HG02678 (cell line): ENCODE data around the gene FDPS.
A peak's percentile ranks its signal among the peaks of the same experiment; 100 is the strongest.

Experiments
- ATAC-seq: cut with Tn5 transposase; IDR thresholded peaks from one replicate; pipeline ENCODE4 v1.9.1; 2021; ENCODE audit warnings: mild to moderate bottlenecking, moderate library complexity; ENCODE audit not compliant: unreplicated experiment

Gene FDPS

GRCh38 chr1:155308493-155309422, at the start of gene FDPS:
Gene FDPS (plus strand): TSS chr1:155308866. CDS start chr1:155309790, 924 bp downstream.
- ATAC-seq: peak; percentile 93

- no peak for ATAC-seq
These were observed 48.4 kb upstream of the FDPS start for GRCh38 chr1:155260276-155260675.

DNA sequence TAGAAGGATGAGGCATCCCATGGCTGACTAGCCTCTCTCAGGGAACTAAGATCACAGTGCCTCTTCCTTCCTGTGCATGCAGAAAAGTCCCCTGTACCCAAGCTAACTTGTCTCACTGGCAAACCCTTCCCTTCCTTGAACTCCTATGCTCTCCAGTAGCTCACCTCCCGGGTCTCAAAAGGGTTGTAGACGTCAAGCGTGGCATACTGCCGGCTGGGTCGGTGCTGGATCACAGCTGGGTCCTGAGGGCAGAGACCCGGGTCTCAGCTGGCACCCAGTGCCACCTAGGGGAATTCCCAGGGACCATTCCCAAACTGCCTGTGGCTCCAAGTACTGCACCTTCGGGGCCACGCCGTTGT, 47.2 kb upstream of the FDPS start:
- ATAC-seq: peak; percentile 2

DNA sequence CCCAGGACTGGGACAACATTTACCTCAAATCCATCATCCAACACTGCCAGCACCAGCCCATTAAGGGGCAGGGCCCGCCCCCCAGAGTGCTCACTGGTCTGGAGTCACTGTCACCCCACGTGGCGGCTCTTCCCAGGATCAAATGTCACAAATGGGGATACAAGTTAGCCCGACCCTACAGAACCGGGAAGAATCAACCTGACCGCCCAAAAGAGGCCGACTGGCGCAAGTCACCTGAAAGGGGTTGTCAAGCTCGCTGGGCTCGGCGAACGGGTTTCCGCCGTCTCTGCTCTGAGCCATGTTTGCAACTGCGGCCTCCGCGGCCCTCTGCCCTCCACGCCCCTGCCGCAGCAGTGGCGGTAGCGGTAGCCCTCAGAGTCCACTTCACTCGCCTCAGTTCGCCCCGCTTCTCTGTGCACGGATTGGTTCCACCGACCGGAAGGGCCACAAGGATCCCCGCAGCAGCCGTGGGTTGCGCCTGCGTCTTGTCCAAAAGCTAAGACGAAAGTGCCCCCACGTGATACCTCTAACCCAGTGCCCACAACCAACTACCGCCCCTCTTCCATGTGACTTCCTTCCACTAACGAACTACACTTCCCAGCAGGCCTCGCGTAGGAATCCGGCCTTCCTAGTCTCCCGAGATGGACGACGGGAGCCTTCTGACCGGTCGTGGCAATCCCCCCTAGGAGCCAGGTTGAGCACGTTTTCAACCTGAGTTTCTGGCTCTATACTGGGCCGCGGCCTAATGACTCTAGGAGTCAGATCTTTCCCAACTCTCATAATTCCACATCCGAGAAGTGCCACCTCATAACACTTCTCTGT, 46.6 kb upstream of the FDPS start, which contains the start of gene SCAMP3:
Gene SCAMP3 (minus strand): TSS at position 509 of the 822 bp plus-strand sequence. CDS start 209 bp downstream, at position 300.
- ATAC-seq: peak; percentile 95

- no peak for ATAC-seq
These were observed 45.6 kb upstream of the FDPS start for GRCh38 chr1:155263067-155263466.

DNA sequence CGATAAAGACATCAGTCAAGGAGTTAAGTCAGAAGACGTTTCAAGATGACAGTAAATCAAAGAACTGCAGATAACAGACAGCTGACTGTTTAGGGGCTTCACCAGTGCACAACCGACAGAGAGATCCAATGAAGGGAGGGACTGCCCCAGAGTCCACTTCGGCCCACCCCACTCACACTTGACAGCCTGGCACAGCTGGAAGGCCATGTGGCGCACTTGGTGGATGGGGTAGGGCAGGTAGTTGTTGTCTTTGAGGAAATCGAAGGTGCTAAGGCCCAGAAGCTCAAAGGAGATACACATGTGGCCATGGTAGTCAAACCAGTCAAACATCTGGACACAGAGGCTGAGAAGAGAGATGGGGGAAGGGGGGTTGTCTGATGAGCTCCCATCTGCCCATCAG, 42.1 kb upstream of the FDPS start:
- ATAC-seq: no peak

- ATAC-seq: no peak
These were observed 41.3 kb upstream of the FDPS start for GRCh38 chr1:155267373-155267772.

DNA sequence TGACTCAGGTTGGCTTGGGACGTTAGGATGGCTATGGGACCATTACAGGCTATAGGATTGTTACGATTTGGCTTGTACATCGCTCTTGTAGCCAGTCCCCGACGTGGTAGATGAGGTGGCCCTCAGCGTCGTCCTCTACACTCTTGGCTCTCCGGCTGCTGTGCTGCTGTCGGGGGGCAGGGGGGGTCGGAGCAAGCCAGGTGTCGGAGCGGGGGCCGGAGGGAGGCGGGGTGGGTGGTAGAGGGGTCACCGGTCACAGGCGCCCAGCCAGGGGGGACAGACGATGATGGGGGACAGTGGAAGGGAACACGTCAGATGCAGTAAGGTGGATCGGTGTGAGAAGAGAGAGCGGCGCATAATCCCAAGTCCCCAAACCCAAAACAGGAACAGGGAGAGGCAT, 40.0 kb upstream of the FDPS start:
- no peak for ATAC-seq

DNA sequence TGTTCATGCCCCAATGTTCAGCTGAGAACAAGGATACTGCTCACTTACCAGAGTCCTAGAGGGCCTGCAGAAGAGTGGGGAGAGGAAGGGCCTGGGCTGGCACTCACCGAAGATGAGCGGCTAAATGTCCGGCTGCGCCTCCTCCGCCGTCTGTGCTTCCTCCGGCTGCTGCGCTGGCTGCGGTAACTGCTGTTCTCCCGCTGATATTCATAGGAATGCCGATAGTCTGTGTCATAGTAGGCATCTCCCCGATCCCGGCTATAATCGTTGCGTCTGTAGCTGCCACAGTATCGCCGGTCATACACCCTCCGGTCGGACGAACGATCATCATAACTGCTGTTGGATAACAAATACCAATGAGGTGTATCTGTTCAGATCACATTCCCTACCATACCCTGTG, 39.3 kb upstream of the FDPS start:
- no peak for ATAC-seq

GRCh38 chr1:155272466-155273342, 36.0 kb upstream of the FDPS start:
- peak; percentile 36 for ATAC-seq

DNA sequence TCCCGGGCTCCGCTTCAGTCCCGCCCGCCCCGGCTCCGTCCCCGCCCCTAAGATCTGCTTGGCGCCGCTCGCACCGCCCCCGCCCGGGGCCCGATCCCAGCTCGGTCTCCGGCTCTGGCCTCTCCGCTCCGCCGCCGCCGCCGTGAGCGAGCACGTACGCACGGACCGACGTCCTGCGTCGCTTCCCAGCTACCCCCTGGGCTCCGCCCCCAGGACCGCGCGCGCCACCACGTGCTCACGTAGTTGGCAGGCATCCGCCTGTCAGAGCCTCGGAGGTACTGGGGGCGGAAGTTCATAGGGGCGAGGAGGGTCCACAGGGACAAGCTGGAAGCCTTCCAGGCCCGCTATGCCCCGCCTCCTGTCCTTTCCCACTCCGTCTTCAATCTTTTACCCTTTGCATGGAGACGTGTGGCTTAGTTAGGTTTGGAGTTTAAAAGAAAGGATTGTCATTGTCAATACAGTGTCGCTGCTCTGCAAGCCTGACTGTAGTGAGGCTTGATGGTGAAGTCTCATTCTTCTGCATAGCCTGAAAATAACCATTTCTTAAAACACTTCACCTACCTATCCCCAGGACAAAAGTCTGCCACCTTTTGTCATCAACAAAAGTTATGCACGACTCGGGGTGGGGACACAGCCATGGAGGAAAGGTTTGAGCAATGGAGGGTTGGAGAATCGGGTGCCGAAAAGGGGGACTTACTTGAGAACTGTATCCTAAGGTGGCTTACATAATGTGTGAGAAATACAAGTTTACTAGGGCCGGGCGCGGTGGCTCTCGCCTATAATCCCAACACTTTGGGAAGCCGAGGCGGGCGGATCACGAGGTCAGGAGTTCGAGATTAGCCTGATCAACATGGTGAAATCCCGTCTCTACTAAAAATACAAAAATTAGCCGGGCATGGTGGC, 35.1 kb upstream of the FDPS start, which contains the start of gene CLK2:
Gene CLK2 (minus strand): TSS at position 162 of the 903 bp plus-strand sequence. CDS start 2,527 bp downstream, outside the sequence.
- ATAC-seq: peak; percentile 80

- peak; percentile 64 for ATAC-seq
These were observed 31.4 kb upstream of the FDPS start, which contains the start of gene HCN3 for GRCh38 chr1:155277070-155277901. Gene HCN3 (plus strand): TSS chr1:155277463. CDS start chr1:155277591, 128 bp downstream.

DNA sequence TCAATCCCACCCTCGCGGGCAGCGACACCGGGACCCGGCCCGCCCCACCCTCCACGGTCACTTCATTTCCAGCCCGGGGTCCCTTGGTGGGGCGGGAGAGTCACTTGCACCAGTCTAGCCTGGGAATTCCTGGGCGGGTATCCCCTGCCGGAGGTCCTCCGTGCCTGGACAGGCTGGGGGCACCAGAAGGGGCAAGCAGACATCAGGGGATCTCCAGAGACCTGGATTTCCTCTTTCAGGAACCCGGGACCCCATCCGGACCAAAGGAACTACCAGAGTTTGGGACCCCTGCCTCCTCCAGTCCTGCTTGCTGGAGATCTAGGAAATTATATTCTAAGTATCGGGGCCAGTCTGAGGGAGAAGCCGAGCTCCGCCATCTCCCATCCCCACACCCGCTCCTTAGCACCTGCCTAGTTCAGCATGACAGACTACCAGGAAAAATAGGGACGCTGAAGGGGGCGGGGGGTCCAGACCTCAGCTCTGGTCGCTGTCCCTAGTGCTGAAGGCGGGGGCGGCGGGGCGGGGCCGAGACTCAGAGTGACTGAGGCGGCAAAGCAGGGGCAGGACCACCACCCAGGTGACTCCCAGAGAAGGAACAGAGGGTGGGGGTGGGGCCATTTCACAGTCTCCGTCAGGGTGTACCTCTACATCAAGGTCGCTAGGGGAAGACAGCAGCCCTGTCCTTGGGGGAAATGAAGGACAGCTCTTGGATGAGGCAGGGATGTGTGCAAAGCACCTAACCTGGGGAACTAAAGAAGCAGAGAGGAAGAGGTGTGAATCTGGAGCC, 30.6 kb upstream of the FDPS start:
- ATAC-seq: no peak

DNA sequence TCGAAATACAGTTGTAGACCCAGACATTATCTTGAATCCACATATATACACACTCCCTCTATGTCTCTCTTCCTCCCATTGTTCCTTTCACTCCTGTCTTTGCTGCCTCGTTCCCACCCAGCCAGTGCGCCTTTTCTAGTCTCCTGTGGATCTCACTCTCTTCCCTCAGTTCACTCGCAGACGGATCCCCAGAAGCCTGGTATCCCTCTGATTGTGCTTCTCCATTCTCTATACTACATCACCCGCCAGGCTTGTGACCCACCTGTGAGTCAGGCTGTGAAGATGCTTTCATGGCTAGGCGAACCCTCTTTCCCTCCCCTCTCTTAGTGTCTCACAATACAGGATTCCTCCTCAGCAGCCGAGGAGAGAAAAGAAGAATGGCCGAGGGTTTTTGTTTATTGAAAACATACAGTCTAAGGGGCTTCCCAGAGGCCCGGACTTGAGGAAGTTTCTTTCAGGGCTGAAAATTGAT, 29.9 kb upstream of the FDPS start:
- ATAC-seq: no peak

GRCh38 chr1:155279268-155279667, 29.4 kb upstream of the FDPS start:
- no peak for ATAC-seq

DNA sequence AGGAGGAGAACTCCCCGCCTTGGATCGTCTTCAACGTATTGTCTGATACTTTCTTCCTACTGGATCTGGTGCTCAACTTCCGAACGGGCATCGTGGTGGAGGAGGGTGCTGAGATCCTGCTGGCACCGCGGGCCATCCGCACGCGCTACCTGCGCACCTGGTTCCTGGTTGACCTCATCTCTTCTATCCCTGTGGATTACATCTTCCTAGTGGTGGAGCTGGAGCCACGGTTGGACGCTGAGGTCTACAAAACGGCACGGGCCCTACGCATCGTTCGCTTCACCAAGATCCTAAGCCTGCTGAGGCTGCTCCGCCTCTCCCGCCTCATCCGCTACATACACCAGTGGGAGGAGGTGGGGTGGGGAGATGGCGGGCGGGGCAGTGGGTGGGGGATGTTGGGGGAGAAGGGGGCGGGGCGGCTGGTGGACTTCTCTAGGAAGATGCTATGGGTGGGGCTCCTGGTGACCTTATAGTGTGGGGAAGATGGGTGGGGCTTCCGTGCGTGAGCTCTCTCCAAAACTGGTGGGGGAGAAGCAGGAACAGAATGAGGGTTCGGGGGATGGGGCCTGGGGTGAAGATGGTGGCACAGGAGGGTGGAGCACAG, 26.1 kb upstream of the FDPS start:
- ATAC-seq: no peak

GRCh38 chr1:155284476-155284875, 24.2 kb upstream of the FDPS start:
- no peak for ATAC-seq
